ENCODE data around the gene LSS.

The LSS gene

DNA sequence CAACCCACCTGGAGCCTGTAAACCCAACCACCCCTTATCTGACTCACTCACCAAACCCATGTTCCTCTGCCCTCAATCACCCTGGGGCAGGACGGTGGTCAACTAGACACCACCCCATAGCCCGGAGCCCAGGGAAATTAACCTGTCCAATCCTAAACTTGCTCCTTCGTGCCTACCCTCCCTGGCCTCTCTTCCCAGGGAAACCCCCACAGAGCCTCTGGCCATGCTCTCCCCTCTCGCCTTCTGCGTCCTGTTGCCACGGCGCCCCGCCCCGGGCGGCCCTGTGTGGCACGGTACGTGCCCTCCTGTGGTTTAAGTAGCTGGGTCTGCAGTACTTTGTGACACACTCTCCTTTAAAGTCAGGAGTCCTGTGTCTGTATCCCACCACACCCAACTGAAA, 69.2 kb downstream of the LSS start:
- H3K4me3 ChIP-seq (ENCODE audit: low read length): no peak overlapping the region
- no peak for TF ChIP-seq ZNF274 (IDR thresholded peaks at IDR 0.05; ENCODE audit: low read depth, low read length)

DNA sequence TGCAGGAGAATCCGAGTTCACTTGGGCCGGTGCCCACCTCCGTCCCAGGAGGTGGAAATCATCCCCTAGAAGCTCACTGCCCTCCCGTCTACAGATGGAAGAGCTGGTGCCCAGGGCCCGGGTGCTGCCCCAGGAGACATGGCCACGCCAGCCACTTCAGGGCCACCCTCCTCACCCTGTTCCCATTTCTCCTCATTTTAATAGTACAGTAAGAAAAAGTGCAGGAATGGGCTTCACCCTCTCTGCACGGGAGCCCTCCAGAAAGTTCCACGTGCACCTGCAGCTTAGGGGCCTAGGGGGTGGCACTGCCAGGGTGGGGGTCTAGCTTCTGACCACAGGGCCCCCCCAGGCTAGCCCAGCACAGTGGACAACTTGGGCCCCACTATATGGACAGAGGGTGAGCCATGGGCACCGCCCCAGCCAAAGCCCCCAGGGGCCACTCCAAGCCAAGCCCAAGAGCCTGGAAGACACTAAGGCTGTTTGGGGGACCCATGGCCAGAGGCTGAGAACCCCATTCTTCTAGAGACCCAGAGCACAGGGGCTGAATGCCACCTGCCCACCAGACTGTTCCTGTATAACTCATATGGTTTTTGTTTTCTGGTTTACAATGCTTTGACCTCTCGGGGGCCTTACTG, 69.8 kb downstream of the LSS start:
- H3K4me3 ChIP-seq (ENCODE audit: low read length): no peak overlapping the region
- no peak for TF ChIP-seq ZNF274 (IDR thresholded peaks at IDR 0.05; ENCODE audit: low read depth, low read length)

DNA sequence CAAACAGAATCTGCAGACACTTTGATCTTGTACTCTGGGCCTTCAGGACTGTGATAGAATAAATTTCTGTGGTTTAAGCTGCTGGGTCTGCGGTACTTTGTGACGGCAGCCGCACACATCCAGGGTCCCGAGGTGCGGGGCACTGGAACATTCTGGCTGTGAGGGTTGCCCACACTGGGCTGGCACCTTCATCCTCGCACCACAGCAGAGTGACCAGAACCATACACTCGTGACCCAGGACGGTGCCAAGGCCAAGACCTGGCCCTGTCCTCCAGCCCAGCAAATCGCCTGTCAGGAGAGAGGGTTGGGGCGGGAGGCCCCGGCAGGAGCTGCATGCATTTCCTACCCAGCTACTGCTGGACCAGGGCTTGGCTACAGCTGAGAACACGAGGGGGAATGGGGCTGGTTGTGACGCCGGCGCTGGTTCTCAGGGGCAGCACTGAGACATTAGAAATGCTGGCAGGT, 70.6 kb downstream of the LSS start:
- H3K4me3 ChIP-seq (ENCODE audit: low read length): no peak overlapping the region
- TF ChIP-seq ZNF274 (IDR thresholded peaks at IDR 0.05; ENCODE audit: low read depth, low read length): no peak

DNA sequence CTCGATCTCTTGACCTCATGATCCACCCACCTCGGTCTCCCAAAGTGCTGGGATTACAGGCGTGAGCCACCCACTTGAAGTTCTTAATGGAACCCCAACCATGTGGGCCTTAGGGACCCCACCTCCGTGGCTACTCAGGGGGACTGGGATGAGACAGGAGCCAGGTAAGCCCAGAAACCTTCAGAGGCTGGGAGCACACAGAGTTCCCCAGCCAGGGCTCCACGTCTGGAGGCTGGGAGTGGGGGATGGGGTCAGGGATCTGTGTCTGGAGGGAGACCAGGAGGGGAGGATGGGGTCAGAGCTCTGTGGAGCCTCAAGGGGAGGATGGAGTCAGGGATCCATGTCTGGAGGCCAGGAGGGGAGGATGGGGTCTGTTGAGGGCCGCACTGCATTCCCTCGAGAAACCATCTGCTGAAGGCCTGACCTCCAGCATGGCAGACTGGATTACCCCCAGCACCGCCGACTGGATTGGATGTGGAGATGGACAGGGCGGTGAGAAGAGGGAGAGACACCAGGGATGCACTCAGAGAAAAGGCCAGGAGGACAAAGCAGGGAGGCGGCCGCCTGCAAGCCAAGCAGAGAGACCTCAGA, 71.1 kb downstream of the LSS start:
- TF ChIP-seq ZNF274 (IDR thresholded peaks at IDR 0.05; ENCODE audit: low read depth, low read length): no peak
- H3K4me3 ChIP-seq (ENCODE audit: low read length): no peak overlapping the region

DNA sequence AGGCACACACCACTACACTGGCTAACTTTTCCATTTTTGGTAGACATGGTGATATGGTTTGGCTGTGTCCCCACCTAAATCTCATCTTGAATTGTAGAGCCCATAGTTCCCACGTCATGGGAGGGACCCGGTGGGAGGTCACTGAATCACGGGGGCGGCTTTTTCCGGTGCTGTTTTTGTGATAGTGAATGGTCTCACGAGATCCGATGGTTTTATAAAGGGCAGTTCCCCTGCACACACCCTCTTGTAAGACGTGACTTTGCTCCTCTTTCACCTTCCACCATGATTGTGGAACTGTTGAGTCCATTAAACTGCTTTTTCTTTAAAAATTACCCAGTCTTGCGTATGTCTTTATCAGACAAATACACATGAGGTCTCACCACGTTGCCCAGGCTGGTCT, 71.9 kb downstream of the LSS start:
- no peak for TF ChIP-seq ZNF274 (IDR thresholded peaks at IDR 0.05; ENCODE audit: low read depth, low read length)
- no peak overlapping the region for H3K4me3 ChIP-seq (ENCODE audit: low read length)

DNA sequence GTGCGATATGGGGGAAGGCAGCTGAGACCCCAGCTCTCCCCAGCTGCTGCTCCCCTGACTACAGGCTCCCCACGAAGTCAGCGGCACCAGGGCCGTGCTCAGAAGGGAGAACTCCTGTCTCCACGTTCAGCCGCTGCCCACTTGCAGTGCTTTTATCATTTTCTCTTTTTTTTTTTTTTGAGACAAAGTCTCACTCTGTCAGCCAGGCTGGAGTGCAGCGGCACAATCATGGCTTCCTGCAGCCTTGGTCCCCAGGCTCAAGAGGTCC, 72.3 kb downstream of the LSS start:
- H3K4me3 ChIP-seq (ENCODE audit: low read length): no peak overlapping the region
- no peak for TF ChIP-seq ZNF274 (IDR thresholded peaks at IDR 0.05; ENCODE audit: low read depth, low read length)

DNA sequence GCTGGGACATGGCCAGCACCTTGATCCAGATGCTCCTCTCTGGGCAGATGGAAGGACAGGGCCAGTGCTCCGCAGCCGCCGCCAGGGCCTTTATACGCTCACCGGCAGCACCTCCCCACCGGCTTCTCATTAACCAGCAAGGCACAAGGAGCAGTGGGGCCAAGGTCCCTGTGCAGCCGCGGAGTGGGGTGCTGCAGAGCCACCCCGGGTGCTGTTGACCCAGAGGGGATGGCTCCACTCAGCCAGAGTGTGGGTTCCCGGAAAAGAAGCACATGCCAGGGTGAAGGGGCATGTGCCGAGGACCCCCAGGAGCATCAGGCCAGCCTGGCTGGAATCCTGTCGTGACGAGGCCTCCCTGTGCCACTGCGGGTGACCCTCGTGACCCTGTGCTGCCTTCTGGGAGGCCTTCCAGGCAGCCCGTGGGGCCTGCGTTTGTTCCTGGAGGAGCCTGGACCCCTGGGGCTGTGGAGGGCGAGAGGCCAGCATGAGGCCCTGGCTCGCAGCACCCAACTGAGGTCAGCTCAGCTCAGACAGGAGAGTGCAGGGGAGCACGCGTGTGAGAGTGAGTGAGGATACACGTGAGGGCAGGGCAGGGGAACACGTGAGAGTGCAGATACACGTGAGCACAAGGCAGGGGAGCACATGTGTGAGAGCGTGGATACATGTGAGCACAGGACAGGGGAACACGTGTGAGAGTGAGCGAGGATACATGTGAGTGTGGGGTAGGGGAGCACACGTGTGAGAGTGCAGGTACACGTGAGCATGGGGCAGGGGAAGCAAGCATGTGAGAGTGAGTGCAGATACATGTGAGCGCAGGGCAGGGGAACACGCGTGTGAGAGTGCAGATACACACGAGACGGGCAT, 72.8 kb downstream of the LSS start, which contains the start of gene FTCD:
TSS of gene FTCD (minus strand) at position 66 of the 864 bp plus-strand sequence. CDS start at position 10, 56 bp downstream.
- H3K4me3 ChIP-seq (ENCODE audit: low read length): no peak within 1 kb of the TSS
- TF ChIP-seq ZNF274 (IDR thresholded peaks at IDR 0.05; ENCODE audit: low read depth, low read length): no peak

DNA sequence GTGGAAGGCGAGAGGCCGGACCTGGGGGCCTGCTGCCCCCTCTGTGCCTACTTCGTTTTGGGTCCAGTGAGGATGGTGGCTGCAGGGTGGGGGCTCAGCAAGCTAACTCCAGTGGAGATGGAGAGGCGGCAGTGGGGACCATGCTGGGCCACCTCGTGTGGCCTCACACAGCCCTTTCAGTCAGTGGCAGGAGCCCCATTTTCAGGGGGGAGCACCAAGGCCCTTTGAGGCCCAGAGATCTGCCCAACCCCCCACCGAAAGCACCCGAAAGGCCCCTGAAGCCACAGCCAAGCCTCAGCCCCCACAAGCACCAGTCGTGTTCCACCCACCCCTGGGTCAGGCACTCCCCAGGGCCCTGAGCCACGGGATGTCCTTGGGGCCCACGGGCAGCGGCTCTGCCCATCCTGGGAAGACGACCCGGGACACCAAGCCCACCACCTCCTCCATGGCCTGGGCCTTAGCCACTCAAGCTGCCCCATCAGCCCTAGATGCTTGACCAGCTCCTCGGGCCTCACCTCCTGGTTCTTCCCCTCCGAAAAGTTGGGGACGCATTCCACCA, 73.5 kb downstream of the LSS start:
- no peak overlapping the region for H3K4me3 ChIP-seq (ENCODE audit: low read length)
- no peak for TF ChIP-seq ZNF274 (IDR thresholded peaks at IDR 0.05; ENCODE audit: low read depth, low read length)

DNA sequence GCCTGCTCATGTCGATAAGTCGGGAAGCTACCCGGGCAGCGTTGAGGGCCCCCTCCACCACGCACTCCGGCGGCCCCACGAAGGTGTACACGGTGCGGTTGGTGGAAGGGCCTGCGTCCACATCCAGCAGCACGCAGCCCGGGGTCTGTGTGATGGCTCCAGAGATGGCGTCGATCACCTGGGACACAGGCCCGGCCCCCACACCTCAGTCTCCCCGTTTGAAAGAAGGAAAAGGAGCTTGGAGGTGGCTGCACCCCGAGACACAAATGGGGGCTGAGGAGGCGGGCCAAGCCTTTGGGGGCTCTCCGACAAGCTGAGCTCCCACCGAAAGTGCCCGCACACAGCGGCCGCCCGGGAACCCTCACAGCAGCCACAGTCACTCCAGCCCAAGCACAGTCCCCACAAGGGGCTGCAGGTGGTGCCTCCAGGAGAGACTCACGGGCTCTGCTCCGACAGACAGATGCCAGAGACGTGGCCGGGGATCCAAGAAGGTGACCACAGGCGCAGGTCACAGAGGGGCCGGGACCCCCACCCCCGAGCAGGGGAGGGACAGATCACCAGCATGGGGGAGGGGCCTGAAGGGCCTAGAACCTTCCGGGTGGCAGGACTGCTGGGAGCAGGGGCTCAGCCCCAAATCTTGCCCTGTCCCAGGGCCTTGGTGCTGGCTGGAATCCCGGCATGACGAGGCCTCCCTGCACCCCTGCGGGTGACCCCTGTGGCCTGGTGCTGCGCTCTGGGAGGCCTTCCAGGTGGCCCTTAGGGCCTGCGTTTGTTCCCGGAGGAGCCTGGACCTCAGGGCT, 74.2 kb downstream of the LSS start:
- no peak for TF ChIP-seq ZNF274 (IDR thresholded peaks at IDR 0.05; ENCODE audit: low read depth, low read length)
- H3K4me3 ChIP-seq (ENCODE audit: low read length): no peak overlapping the region

DNA sequence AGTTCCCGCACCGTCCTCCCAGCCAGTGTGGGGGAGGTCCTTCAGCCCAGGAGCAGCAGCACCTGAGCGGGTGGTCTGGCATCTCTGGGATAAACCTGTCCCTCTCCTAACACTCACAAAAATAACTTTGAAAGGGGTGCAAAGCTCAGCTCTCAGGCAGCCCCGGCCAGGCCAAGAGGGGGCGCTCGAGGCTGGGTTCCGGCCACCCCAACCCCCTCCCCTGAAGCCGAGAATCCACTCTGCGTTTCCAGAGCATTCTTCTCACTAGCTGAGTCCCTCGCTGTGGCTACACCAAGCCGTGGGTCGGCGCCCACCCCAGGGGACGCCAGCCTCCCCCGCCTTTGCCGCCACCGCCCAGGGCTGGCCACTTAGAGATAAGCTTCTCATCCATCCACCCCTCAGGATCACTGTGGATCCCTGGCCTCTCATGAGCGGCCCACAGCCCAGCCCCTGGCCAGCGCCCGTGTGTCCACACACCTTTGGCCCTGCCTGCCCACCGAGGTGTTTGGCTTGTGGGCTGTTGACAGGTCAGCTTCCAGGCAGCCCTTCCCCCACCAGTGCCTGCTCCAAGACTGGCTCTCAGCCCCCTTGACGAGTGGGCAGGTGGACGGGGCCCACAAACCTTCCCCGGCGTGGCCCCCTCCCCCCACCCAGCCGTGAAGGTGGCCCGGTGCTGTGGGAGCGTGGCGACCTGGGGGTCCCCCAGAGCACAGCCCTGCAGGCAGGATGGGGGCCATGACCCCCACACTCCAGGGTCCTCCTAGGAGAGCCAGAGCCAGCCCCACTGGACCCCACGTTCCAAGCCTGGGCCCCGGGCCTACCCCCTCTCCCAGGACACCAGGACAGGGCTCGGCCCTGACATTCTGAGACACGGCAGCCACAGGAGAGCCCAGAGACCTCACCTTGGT, 75.1 kb downstream of the LSS start:
- no peak for TF ChIP-seq ZNF274 (IDR thresholded peaks at IDR 0.05; ENCODE audit: low read depth, low read length)
- H3K4me3 ChIP-seq (ENCODE audit: low read length): no peak overlapping the region

DNA sequence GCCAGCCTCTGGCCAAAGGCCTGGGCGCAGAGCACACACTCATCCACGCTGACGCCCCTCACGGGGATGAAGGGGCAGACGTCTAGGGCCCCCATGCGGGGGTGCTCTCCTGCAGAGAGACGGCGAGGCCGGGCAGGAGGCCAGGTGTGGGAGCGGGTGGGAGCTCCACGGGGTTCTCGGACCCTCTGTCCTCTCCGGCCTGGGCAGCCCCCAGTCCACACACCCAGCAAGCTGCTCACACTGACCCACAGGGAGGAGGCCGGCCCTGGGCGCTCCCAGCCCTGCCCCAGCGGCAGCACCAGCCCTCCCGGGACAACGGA, 75.7 kb downstream of the LSS start:
- no peak overlapping the region for H3K4me3 ChIP-seq (ENCODE audit: low read length)
- no peak for TF ChIP-seq ZNF274 (IDR thresholded peaks at IDR 0.05; ENCODE audit: low read depth, low read length)

DNA sequence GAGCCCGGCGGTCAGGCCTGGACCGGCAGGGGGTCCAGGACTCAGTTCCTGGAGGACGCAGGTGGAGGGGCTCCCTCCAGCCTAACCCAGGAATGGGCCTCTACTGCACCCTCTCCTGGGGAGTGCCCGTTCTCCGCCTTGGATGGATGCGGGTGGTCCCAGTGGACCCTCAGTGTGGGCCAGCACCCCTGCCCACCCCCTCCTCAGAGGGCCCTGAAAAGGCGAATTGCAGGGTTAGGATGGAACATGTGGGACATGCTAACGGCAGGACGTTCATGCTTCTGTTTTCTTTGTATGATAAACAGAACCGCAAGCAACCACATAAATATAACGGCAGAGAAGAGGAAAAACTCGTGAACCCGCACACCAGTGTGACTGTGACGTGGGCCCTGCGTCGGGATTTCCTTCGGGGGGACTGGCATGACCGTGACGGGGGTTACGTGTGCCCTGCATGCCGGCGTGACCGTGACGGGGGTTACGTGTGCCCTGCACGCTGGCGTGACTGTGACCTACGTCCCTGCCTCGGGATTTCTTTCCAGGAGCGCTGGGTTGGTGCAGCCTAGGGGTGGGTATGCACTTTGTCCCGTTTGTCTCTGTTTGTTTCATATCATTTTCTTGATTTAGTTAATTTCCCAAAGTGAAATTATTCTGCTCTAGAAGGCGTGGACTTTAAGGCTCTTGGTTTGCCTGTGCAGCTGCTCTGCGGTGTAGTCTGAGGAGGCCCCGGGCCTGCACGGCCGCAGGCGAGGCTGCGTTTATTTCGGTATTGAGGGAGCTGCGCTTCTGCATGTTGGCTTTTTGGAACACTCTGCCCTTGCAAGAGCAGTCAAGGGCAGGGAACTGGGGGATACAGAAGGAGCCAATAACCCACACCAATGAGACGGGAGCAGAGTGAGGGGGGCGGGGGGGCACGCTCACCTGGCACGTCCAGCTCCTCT, 76.3 kb downstream of the LSS start:
- no peak overlapping the region for H3K4me3 ChIP-seq (ENCODE audit: low read length)
- TF ChIP-seq ZNF274 (IDR thresholded peaks at IDR 0.05; ENCODE audit: low read depth, low read length): no peak

Measured in GM08714 (cell line).